BLaER1 treated with 17β-estradiol and CSF1 and Interleukin-3, amounts not matched to agents 10 nM and 100 nM (cell line): ENCODE data around the gene OR5B21.

ENCODE experiments used
- H3K27ac ChIP-seq, 11 experiments: shearing (Covaris generic); formaldehyde crosslinking; 2 replicates each; pipeline ENCODE4 v1.8.1; 2022
- H3K27me3 ChIP-seq, 11 experiments: shearing (Covaris generic); formaldehyde crosslinking; 2 replicates each; pipeline ENCODE4 v1.8.1; 2022
- H3K36me3 ChIP-seq, 11 experiments: shearing (Covaris generic); formaldehyde crosslinking; 2 replicates each; pipeline ENCODE4 v1.8.1; 2022
- H3K4me1 ChIP-seq, 10 experiments: shearing (Covaris generic); formaldehyde crosslinking; 2 replicates each; pipeline ENCODE4 v1.8.1; 2022
- H3K4me2 ChIP-seq, 11 experiments: shearing (Covaris generic); formaldehyde crosslinking; 2 replicates each; pipeline ENCODE4 v1.8.1; 2022
- H3K4me3 ChIP-seq, 10 experiments: shearing (Covaris generic); formaldehyde crosslinking; 2 replicates each; pipeline ENCODE4 v1.8.1; 2022
- H3K9ac ChIP-seq, 11 experiments: shearing (Covaris generic); formaldehyde crosslinking; 2 replicates each; pipeline ENCODE4 v1.8.1; 2022
- H3K9me3 ChIP-seq, 11 experiments: shearing (Covaris generic); formaldehyde crosslinking; replicated peaks in 1 of 11; 2 replicates each; pipeline ENCODE4 v1.8.1; 2022
- H4K20me1 ChIP-seq, 11 experiments: shearing (Covaris generic); formaldehyde crosslinking; 2 replicates each; pipeline ENCODE4 v1.8.1; 2022
- Cebpa-rat ChIP-seq, 11 experiments: shearing (Covaris generic); IDR thresholded peaks; 2 replicates each; pipeline ENCODE4 v1.8.1; 2022

Gene OR5B21

GRCh38 chr11:58471892-58472291, 36.0 kb downstream of the OR5B21 start:
- no peak for TF ChIP-seq Cebpa-rat (IDR thresholded peaks at IDR 0.05)
- Histone ChIP-seq H3K36me3 (no peaks in the 10 kb centered on the region), H3K9me3 (peaks cover 16 to 29% (median 22%) of the 10 kb centered on the region in 11 experiments), H3K4me2 (no peak overlapping the region), H4K20me1 (no peaks in the 10 kb centered on the region), H3K4me3 (no peak overlapping the region), H3K27me3 (no peaks in the 10 kb centered on the region), H3K4me1 (no peaks in the 10 kb centered on the region; a peak in 1 of 20 replicates), H3K27ac (no peak overlapping the region), H3K9ac (no peak overlapping the region)

DNA sequence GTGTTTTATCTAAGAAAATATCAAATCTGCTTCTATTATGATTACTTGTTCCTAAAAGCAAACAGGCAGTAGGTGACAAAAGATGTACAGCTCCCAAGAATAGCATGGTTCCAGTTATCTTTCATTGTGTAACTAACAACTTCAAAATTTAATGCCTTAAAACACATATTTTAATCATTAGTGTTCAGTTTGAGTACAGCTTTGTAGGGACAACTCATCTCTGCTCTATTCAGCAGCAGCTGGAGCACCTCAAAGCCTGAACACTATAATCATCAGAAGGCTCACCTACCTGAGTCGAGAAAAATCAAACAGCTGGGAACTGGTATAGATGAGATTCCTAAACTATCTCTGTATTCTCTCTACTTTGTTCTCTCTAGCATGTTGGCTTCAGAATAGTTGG, 41.6 kb downstream of the OR5B21 start:
- H4K20me1 ChIP-seq = no peaks in the 10 kb centered on the region
- no peak overlapping the region for H3K9ac ChIP-seq
- H3K4me1 ChIP-seq = no peaks in the 10 kb centered on the region; a peak in 1 of 20 replicates
- H3K36me3 ChIP-seq = no peaks in the 10 kb centered on the region
- no peak overlapping the region for H3K4me3 ChIP-seq
- no peaks in the 10 kb centered on the region for H3K27me3 ChIP-seq
- H3K27ac ChIP-seq = no peak overlapping the region
- no peak overlapping the region for H3K4me2 ChIP-seq
- no peak for TF ChIP-seq Cebpa-rat (IDR thresholded peaks at IDR 0.05)
- peaks cover 7 to 14% (median 11%) of the 10 kb centered on the region in 11 experiments; a peak in 21 of 22 replicates for H3K9me3 ChIP-seq

- Histone ChIP-seq H3K9ac (no peak overlapping the region), H3K4me3 (no peak overlapping the region), H3K27me3 (no peaks in the 10 kb centered on the region), H3K4me1 (no peaks in the 10 kb centered on the region; a peak in 1 of 20 replicates), H3K4me2 (no peak overlapping the region), H4K20me1 (no peaks in the 10 kb centered on the region), H3K27ac (no peak overlapping the region), H3K9me3 (peaks cover 1 to 8% (median 5%) of the 10 kb centered on the region in 11 experiments; a peak in 20 of 22 replicates), H3K36me3 (no peaks in the 10 kb centered on the region)
- peak in 4 of 11 experiments; percentile 25 to 70 (median 37); a peak in 4 of 22 replicates for TF ChIP-seq Cebpa-rat (IDR thresholded peaks at IDR 0.05)
These were observed 42.2 kb downstream of the OR5B21 start for GRCh38 chr11:58465690-58466089.
